Measurements from ENCODE around the gene UBE2Q1.

The UBE2Q1 gene

DNA sequence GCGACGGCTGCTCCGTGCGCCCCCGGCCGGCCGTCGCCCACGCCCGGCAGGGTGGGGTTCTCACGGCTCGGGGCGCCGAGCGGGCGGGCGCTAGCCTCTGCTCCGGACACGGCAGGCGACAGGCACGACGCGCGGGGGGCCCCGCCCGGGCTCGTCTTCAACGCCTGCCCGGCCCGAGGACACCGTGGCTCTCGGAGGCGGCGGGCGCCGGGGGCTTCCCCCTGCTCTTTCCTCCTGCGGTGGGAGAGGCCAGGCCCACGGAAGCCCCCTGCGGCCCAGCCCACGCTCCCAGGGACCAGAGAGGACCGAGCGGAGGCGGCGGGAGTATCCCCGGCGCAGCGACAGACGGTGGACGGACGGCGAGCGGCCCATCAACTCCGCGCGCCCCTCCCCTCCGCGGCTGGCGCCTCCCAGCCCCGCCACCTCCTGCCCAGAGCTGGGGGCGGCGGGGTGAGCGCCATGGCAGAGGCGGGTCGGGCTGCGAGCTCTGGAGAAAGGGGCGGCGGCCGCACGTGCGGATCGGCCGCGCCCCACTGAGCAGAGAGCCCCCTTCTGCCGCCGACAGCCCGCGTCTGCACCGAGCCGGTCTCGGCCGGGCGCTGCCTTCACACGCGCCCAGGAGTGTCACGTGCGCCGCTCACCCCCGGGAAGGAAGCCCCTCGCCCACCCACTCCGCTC lies 56.3 kb downstream of the UBE2Q1 start, which contains the start of the genes SHE and TDRD10:
Gene SHE (minus strand): TSS at position 347 of the 678 bp plus-strand sequence. CDS start 386 bp downstream, outside the sequence.
Gene TDRD10 (plus strand): TSS at position 154 of the 678 bp plus-strand sequence. CDS start 4,685 bp downstream, outside the sequence.
- no peak for DNase-seq

DNA sequence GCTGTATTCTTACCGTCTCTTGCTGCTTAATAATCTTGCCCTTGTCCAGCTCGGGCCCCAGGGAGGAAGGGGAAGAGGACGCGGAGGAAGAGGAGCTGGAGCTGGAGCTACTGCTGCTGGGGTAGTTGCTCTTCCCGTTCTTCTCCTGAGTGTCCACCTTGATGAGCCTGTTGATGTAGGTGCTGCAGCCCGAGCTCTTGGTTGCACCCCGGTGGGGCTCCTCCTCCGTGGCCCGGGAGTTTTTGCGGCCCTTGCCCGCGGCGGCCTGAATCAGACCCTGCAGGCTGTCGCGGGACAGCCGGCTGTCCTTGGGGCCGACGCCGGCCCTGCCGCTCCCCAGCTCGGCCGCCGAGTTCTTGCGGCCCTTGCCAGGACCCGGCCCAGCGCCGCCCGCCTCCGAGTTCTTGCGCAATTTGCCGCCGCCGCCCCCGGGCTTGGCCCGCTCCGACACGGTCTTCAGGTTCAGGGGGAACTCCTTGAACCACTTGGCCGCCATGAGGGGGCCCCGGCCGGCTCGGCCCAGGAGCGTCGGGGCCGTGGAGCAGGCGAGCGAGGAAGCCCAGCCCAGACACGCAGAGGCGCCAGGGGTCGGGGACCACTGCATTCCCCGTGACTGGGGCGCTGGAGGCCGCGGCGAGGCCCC lies 56.9 kb downstream of the UBE2Q1 start:
- DNase-seq = no peak

DNA sequence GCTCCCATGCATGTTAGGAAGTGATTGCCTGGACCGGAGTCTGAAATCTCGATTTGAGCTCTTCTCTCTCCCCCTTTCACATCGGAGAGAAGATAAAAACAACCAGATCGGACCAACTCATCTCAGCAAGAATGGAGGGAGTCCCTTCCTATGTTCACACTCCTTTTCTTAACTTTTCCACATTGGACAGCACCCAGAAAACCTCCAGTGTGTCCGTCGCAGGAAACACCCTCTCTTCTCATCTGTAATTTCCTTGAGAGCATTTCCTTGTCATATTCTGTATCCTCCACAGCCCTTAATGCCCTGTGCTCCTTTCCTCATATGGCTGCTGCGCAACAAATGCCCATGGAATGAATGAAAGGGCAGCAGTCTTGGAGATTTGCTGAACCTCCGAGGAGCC lies 57.9 kb downstream of the UBE2Q1 start:
- no peak for DNase-seq

DNA sequence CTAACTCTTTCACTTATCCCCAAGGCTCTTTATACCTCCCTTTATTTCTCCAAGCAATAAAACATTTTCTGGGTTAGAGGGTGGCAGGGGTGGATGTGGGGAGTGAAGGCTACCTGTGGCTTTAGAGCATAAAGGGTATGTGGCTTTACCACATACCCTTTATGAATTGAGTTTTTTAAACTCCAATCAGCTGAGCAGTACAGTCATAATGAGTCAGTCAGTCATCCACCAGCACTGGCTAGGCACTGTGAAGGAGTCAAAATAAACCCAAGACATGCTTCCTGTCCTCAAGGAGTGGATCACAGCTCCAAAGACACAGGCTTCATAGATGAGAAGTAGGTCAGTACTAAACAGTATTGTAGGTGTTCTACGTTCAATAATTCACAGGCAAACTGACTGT lies 59.0 kb downstream of the UBE2Q1 start:
- DNase-seq = no peak
